Activated gamma-delta T cell (primary cell): Measurements from ENCODE around the gene PIP5KL1.

Experiments
- DNase-seq: peaks from one replicate; lab custom pipeline; 2025; lab: John Stamatoyannopoulos, UW

The PIP5KL1 gene

GRCh38 chr9:127873223-127873691 lies 57.3 kb downstream of the PIP5KL1 start:
- no peak for DNase-seq

- no peak for DNase-seq
Measured at GRCh38 chr9:127872369-127873222, 58.0 kb downstream of the PIP5KL1 start.

GRCh38 chr9:127871531-127871930 lies 59.0 kb downstream of the PIP5KL1 start:
- DNase-seq, result no peak

GRCh38 chr9:127870887-127871286 lies 59.7 kb downstream of the PIP5KL1 start:
- no peak for DNase-seq
